Measurements from ENCODE around the gene LILRB2. TPM values are rescaled to one million over a fixed set of nuclear protein-coding genes. Genes with fewer than 3 reads are reported as not detected.

Gene LILRB2
- total and polyA plus RNA-seq, 2 experiments from 2014 or later: not detected

GRCh38 chr19:54325631-54326030 is 44.7 kb upstream of the LILRB2 start (continued):
- TF ChIP-seq, protein P1, sequence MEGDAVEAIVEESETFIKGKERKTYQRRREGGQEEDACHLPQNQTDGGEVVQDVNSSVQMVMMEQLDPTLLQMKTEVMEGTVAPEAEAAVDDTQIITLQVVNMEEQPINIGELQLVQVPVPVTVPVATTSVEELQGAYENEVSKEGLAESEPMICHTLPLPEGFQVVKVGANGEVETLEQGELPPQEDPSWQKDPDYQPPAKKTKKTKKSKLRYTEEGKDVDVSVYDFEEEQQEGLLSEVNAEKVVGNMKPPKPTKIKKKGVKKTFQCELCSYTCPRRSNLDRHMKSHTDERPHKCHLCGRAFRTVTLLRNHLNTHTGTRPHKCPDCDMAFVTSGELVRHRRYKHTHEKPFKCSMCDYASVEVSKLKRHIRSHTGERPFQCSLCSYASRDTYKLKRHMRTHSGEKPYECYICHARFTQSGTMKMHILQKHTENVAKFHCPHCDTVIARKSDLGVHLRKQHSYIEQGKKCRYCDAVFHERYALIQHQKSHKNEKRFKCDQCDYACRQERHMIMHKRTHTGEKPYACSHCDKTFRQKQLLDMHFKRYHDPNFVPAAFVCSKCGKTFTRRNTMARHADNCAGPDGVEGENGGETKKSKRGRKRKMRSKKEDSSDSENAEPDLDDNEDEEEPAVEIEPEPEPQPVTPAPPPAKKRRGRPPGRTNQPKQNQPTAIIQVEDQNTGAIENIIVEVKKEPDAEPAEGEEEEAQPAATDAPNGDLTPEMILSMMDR (conservative IDR thresholded peaks at IDR 0.05; ENCODE audit: low read depth in 2 of 2): peak in 1 of 2 experiments; percentile 32; a peak in 2 of 4 replicates
- TF ChIP-seq STAT1 (IDR thresholded peaks at IDR 0.05; ENCODE audit: unreplicated experiment): no peak

- Histone ChIP-seq H3K36me3 (ENCODE audit: insufficient read depth) (no peaks in the 10 kb centered on the region; the same call in none of the 2 replicates), H2AFZ (no peak overlapping the region), H3K4me1 (ENCODE audit: insufficient read depth) (peaks cover 16% of the 10 kb centered on the region), H3K27me3 (ENCODE audit: insufficient read depth) (0 out of 2 replicates have a peak, but pooled peaks cover 6% of the 10 kb centered on the region), H3K4me2 (0 out of 2 replicates have a peak overlapping the region, but pooled peaks have one; percentile 50), H4K20me1 (replicated peaks; ENCODE audit: insufficient read depth) (no peaks in the 10 kb centered on the region), H3K4me3 (no peak overlapping the region), H3F3A (replicated peaks; ENCODE audit: low read depth) (no peaks in the 10 kb centered on the region), H3K9me2 (ENCODE audit: insufficient read depth) (no peaks in the 10 kb centered on the region), H3K27ac (ENCODE audit: low read depth) (no peak overlapping the region), H3K79me2 (replicated peaks; ENCODE audit: insufficient read depth) (no peaks in the 10 kb centered on the region)
- no peak overlapping the region for H3K27ac Mint-ChIP-seq
- peaks cover 17% of the 10 kb centered on the region for H3K27me3 Mint-ChIP-seq (ENCODE audit: insufficient read depth, low read depth, poor library complexity)
- H3K36me3 Mint-ChIP-seq (ENCODE audit: low read depth): peaks cover 14% of the 10 kb centered on the region
- peaks cover 26% of the 10 kb centered on the region for H3K9me3 Mint-ChIP-seq
- no peak for TF ChIP-seq EZH2 (IDR thresholded peaks at IDR 0.05; ENCODE audit: low read depth, unreplicated experiment)
- TF ChIP-seq, protein P1 (conservative IDR thresholded peaks at IDR 0.05; ENCODE audit: low read depth in 2 of 2): peak; percentile 81 to 94
- peaks cover 20% of the 10 kb centered on the region for H3K4me1 Mint-ChIP-seq
- H3K4me3 Mint-ChIP-seq: 0 out of 3 replicates have a peak overlapping the region, but pooled peaks have one; percentile 9
- peak; percentile 83 for ATAC-seq
- peak; percentile 76 for DNase-seq (ENCODE audit: low spot score)
These were observed 44.3 kb upstream of the LILRB2 start for GRCh38 chr19:54325194-54325621.

DNA sequence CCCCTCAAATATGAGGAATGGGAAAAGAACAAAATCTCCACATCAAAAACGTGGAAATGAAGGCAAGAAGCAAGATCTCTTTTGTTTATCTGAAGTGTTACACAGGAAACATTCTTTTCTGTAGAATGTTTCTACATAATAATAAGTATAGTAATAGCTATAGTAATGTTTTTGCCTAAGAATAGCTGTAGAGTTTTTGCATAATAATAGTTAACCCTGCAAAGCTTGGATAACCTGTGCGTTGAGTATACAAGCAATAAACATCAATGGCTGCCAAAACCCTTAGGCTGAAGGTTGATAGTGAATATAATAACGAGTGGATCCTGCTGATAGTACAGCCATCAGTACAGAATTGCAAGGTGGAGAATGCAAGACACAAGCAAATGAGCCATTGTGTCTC is 43.2 kb upstream of the LILRB2 start:
- Histone ChIP-seq H3K27me3 (ENCODE audit: insufficient read depth) (0 out of 2 replicates have a peak, but pooled peaks cover 6% of the 10 kb centered on the region), H3K4me1 (ENCODE audit: insufficient read depth) (peaks cover 16% of the 10 kb centered on the region), H3K79me2 (replicated peaks; ENCODE audit: insufficient read depth) (no peaks in the 10 kb centered on the region), H3K36me3 (ENCODE audit: insufficient read depth) (no peaks in the 10 kb centered on the region; the same call in none of the 2 replicates), H3K27ac (ENCODE audit: low read depth) (no peak overlapping the region), H3K4me3 (0 out of 2 replicates have a peak overlapping the region, but pooled peaks have one; percentile 2), H2AFZ (no peak overlapping the region), H4K20me1 (replicated peaks; ENCODE audit: insufficient read depth) (no peaks in the 10 kb centered on the region), H3F3A (replicated peaks; ENCODE audit: low read depth) (no peaks in the 10 kb centered on the region), H3K9me2 (ENCODE audit: insufficient read depth) (no peaks in the 10 kb centered on the region), H3K4me2 (peak overlapping the region; percentile 50)
- TF ChIP-seq ZNF331 (CRISPR knock-in tag; IDR thresholded peaks at IDR 0.05; ENCODE audit: low read depth) (no peak), NANOG (IDR thresholded peaks at IDR 0.05; ENCODE audit: borderline replicate concordance) (peak; percentile 54; the same call in 1 of the 2 replicates)
- Mint-ChIP-seq H3K27me3 (ENCODE audit: insufficient read depth, low read depth, poor library complexity) (peaks cover 19% of the 10 kb centered on the region), H3K4me3 (no peak overlapping the region; the same call in 2 of the 3 replicates), H3K9me3 (peaks cover 28% of the 10 kb centered on the region), H3K4me1 (peaks cover 20% of the 10 kb centered on the region), H3K27ac (no peak overlapping the region), H3K36me3 (ENCODE audit: low read depth) (peaks cover 14% of the 10 kb centered on the region)
- DNase-seq (ENCODE audit: low spot score): peak; percentile 59
- ATAC-seq: peak; percentile 43; the same call in 2 of the 3 replicates

All from GM23338 (cell line).